Measurements from ENCODE around the gene CASP8AP2. TPM values are rescaled to one million over a fixed set of nuclear protein-coding genes. Genes with fewer than 3 reads are reported as not detected.
"Not testable (repeated sequence)": the region's sequence is repeated elsewhere in the genome, so short reads cannot be mapped to it uniquely, and the experiment has no call there.

Gene CASP8AP2
- total RNA-seq, 1 donor from 2014 or later, result 21.2 TPM

DNA sequence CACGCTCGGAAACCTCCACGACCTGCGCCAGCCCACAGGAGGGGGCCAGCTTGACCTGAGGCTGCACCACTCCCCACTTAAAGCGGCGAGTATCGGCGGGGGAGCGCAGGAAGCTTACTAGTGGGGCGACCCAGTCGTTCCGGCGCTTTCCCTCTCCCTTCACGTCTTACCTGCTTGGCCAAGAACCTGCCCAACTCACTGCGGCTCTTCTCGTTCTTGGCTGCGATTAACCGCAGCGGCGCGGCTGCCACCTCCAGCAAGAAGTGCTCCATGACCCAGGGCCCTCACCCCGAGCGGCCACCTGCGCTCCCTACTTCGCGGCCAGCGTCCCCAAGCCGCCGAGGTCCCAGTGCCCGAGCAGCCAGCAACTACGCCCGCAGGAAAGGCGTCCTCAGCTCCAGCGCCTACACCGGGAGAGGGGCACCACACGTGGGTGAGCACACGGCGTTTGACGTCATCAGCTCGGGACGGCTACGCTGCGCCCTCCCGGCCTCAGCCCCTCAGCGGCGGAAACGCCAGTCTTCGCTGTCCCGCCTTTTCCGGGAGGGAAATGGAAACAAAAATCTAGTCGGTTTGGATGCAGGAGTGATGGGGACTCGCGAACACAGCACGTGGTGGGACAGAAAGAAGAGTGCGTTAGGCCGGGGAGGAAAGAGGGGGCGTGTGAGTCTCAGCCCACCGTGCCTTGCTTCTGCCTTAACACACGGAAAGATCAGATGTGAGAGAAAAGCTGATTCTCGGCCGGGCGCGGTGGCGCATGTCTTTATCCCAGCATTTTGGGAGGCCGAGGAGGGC lies 10.1 kb upstream of the CASP8AP2 start, which contains the start of gene MDN1:
MDN1 (minus strand) TSS at position 459 of the 795 bp plus-strand sequence; CDS start at position 272, 187 bp downstream.
- DNase-seq (ENCODE audit: low spot score), result peak; percentile 97

DNA sequence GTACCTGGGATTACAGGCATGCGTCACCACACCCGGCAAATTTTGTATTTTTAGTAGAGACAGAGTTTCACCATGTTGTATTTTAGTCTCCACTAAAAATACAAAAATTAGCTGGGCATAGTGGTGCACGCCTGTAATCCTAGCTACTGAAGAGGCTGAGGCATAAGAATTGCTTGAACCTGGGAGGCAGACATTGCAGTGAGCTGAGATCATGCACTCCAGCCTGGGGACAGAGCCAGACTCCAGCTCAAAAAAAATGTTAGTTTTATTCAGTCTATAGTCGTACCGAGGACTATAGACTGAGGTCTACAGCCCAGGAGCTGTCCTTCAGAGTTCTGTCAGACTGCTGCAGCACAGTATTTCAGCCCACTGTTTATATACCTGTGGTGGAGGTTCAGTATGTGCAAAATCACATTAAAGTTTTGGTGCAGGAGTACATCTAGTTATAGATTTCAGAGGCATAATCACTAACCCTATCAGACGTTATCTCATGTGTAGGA lies 3.6 kb upstream of the CASP8AP2 start:
- DNase-seq (ENCODE audit: low spot score), result peak; percentile 46

DNA sequence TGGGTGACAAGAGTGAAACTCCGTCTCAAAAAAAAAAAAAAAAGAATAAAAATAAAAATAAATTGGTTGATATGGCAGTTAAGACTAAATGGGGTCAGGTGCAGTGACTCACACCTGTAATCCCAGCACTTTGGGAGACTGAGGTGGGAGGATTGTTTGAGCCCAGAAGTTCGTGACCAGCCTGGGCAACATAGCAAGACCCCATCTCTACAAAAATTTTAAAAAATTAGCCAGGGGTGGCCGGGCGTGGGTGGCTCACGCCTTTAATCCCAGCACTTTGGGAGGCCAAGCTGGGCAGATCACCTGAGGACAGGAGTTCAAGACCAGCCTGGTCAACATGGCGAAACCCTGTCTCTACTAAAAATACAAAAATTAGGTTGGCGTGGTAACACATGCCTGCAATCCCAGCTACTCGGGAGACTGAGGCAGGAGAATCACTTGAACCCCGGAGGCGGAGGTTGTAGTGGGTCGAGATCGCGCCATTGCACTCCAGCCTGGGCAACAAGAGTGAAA lies 1.1 kb upstream of the CASP8AP2 start:
- not testable (repeated sequence) for DNase-seq (ENCODE audit: low spot score)

DNA sequence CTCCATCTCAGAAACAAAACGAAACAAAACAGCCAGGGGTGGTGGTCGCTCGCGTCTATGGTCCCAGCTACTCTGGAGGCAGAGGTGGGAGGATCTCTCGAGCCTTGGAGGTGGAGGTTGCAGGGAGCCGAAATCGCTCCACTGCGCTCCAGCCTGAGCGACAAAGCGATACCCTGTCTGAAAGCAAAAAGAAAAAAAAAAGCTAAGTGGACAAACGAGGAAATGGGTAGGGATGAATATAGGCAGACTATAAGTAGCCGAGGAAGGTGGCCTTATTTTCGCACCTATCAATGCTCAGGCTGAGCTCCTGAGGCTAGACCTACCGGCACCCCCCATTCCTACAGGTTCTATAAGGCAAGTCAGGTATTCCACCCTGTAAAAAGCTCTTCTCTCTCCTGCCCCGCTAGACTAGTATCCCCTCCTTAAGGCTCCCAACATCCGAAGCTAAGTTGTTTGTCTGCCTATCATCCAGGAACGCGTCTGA lies 650 bp upstream of the CASP8AP2 start:
- no peak for DNase-seq (ENCODE audit: low spot score)

DNA sequence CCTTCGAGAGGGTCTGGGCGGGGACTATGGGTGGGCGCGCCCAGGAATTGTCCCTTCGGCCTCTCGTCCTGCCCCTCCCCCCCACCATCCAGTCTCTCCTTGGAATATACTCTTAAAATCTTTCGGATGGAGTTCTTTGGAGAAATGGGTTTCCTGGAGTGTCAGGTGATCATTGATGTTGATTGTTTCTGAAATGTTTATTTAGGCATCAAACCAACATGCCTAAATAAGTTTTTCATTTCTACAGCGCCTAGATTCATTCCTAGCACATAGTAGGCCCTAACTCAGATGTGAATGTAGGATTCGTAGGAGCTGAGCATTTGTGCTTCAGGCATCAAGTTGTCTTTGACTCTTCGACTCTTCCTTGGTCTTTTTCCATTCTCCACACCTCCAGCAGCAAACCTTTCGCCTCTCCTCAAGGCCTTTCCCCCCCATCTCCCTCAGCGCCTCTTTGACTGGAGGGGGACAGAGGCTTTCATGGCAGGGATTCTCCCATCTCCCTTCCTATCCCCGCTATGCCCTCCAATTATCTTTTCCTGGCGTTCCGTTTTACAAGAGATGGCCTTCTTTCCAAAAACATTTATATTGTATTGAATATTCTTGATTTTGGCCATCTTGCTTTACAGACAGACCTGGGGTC lies 610 bp downstream of the CASP8AP2 start:
- no peak for DNase-seq (ENCODE audit: low spot score)

DNA sequence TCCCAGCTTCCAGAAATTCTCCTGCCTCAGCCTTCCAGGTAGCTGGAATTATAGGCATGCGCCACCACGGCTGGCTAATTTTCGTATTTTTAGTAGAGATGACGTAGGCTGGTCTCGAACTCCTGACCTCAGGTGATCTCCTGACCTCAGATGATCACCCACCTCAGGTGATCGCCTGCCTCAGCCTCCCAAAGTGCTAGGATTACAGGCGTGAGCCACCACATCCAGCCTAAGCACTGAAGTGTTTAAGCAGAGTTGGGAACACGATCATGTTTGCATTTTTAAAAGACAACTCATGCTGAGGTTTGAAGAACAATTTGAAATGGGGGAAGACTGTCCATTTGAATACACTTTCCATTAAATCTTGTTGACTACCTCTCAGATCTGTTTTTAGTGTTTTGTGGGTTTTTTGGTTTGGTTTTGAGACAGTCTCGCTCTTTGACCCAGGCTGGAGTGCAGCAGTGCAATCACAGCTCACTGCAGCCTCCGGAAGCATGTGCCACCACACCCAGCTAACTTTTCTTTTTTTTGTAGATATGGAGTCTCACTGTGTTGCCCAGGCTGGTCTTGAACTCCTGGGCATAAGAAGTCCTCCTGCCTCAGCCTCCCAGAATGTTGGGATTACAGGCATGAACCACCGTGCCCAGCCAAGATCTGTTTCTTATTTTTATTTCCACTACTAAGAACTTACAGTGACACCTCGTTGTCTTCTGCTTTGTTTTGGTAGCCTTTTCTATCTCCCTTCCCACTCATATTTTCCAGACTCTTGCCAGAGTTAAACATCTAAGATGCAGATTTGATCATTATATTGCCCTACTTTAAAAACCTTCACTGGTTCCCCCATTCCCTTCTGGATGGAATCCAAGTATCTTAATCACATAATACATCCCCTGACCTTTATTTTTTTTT lies 5.5 kb downstream of the CASP8AP2 start:
- DNase-seq (ENCODE audit: low spot score), result no peak

DNA sequence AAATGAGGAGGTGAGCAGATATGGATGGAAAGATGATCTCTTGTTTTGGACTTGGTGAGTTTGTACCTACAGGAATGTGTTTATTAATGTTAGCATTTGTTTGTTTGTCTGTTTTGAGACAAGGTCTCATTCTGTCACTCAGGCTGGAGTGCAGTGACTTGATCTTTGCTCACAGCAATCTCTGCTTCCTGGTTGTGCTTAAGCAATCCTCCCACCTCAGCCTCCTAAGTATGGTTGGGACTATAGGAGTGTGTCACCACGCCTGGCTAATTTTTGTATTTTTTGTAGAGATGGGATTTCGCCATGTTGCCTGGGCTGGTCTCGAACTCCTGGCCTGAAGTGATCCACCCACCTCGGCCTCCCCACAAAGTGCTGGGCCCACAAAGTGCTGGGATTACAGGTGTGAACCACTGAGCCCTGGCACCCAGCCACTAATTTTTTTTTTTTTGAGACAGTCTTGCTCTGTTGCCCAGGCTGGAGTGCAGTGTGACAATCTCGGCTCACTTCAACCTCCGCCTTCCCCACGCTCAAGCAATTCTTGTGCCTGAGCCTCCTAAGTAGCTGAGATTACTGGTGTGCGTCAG lies 7.1 kb downstream of the CASP8AP2 start:
- DNase-seq (ENCODE audit: low spot score), result no peak

DNA sequence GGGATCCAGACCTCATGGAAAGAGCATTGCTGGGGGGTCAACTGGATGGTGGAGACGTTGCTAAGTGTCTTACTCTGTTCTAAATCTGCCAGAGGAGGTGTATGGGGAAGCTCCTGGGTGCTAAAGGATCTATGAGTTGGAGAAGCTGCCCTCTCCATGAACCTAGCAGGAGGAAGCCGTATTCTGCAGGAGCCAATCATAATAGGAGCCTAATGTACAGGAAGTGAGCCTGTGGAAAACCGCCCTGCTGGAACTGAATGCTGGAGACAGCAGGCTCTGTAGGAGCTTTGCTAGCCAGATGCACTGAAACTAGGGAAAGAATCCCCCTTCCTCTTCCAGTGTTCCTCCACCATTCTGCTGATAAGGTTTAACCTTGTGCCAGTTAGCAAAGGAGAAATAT lies 10.9 kb downstream of the CASP8AP2 start:
- peak; percentile 75 for DNase-seq (ENCODE audit: low spot score)

DNA sequence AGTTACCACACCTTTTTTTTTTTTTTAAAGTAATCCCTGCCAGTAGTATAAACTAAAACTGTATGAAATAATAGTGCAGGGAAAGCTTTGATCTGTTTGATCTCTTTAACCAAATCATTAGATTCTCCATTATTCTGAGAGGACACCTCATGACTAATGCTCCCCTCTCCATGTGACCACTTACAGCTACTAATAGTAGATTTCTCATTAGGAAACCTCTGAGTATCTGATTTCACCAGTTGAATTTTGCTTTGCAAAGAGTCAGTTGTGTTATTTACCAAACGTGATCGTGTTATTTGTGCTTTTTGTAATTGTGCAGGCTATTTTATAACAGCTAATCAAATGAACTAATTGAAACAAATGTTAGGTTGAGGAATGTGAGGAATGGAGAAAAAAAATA lies 12.5 kb downstream of the CASP8AP2 start:
- DNase-seq (ENCODE audit: low spot score), result no peak

DNA sequence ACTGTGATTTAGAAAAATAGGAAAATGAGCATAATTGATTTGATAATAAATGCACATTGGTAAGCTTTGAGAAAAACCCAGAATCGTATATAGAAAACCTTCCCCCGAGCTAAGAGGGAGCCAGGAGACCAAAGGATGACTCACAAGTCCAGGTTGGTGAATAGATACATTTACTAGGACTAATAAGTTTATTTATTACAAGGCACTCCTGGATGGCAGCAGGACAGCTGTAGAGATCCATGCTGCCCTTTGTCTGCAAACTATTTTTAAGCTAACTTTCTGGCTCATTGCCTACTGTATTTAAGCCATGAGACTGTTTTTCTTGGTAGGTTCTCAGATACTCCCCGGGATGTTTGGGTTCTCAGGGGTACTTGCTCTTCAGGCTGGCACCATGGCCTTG lies 13.4 kb downstream of the CASP8AP2 start:
- no peak for DNase-seq (ENCODE audit: low spot score)

DNA sequence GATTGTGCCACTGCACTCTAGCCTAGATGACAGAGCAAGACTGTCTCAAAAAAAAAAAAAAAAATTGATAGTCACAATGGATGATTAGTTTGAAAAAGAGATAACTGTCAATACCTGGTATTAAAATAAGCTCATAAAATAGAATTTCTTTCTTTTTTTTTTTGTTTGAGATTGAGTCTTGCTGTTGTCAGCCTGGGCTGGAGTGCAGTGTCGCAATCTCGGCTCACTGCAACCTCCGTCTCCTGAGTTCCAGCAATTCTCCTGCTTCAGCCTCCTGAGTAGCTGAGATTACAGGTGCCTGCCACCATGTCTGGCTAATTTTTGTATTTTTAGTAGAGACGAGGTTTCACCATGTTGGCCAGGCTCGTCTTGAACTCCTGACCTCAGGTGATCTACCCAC lies 17.8 kb downstream of the CASP8AP2 start:
- not testable (repeated sequence) for DNase-seq (ENCODE audit: low spot score)

DNA sequence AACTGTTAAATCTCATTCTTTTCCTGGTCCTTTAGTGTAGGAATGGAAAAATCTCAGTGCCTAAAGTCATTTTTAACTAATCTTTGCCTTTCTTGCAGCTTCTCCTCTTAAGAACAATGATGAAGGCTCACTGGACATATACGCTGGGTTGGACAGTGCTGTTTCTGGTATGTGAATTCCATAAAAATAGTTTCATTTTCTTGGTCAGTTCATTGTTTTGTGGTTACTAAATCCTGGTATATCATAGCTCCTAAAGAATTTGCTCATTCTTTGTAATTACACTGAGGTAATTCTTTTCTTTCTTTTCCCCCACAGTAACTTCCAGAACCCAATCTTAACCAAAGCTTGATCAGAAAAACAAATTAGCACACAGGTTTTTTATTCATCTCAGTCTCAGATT lies 23.4 kb downstream of the CASP8AP2 start:
- no peak for DNase-seq (ENCODE audit: low spot score)

DNA sequence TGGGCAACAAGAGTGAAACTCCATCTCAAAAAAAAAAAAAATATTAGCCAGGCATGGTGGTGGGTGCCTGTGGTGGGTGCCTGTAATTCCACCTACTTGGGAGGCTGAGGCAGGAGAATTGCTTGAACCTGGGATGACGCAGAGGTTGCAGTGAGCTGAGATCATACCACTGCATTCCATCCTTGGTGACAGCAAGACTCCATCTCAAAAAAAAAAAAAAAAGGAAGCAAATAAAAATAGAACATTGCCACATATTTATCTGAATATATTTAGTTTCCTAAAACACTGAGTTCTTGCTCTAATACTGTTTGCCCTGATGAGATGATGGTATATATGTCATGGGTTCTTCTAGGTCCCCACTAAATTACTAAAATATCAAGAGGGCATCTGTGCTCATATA lies 28.4 kb downstream of the CASP8AP2 start:
- DNase-seq (ENCODE audit: low spot score), result no peak

DNA sequence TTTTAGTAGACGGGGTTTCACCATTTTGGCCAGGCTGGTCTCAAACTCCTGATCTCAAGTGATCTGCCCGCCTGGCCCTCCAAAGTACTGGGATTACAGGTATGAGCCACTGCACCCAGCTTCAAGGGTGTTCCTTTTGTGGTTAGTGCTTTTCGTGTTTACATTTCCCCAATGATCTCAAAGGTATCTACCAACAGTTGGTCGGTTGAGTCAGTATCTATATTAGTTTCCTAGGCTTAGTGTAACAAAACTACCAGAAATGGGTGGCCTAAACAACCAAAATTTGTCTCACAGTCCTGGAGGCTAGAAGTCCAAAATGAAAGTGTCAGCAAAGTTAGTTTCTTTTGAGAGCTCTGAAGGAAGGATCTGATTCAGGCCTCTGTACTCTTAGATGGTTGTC lies 30.1 kb downstream of the CASP8AP2 start:
- no peak for DNase-seq (ENCODE audit: low spot score)

DNA sequence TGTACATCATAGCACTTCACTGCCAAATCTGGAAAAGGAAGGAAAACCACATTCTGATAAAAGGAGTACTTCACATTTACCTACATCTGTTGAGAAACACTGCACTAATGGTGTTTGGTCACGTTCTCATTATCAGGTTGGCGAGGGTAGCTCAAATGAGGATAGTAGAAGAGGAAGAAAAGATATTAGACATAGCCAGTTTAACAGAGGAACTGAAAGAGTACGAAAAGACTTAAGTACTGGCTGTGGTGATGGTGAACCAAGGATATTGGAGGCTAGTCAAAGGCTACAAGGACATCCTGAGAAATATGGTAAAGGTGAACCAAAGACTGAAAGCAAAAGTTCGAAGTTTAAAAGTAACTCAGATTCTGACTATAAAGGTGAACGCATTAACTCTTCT lies 32.6 kb downstream of the CASP8AP2 start:
- DNase-seq (ENCODE audit: low spot score), result no peak

DNA sequence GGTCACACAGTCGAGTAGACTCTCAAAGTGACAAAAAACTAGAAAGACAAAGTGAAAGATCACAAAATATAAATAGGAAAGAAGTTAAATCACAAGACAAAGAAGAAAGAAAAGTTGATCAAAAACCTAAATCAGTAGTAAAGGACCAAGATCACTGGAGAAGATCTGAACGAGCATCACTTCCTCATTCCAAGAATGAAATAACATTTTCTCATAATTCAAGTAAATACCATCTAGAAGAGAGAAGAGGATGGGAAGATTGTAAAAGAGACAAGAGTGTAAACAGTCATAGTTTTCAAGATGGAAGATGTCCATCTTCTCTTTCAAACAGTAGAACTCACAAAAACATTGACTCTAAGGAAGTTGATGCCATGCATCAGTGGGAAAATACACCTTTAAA lies 33.0 kb downstream of the CASP8AP2 start:
- DNase-seq (ENCODE audit: low spot score), result no peak

DNA sequence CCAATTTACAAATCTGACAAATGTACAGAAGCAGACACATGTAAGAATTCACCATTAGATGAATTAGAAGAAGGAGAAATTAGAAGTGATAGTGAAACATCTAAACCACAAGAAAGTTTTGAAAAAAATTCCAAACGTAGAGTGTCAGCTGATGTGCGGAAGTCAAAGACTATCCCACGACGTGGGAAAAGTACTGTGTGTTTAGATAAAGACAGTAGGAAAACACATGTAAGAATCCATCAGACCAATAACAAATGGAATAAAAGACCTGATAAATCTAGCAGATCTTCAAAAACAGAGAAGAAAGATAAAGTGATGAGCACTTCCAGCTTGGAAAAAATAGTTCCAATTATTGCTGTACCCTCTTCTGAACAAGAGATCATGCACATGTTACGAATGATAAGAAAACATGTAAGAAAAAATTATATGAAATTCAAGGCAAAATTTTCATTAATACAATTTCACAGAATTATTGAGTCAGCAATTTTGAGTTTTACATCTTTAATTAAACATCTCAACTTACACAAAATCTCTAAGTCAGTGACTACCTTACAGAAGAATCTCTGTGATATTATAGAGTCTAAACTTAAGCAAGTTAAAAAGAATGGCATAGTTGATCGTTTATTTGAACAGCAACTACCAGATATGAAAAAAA lies 36.5 kb downstream of the CASP8AP2 start:
- no peak for DNase-seq (ENCODE audit: low spot score)

DNA sequence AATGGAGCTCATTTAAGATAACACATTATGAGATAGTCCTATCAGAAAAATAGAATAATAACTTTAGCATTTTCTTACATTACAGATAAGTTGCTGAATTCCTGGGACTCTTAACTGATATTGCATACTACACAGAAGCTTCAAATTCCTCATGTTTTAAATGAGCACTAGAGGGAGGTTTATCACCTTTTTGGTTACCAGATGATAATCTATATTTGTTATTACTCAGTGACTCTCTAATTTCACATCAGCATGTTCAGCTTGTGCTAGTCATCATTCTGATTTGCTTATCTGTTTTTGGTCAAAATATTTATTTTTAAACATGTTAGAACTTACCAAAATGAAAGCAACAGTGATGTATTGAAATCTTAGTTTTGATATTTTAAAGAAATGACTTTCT lies 44.0 kb downstream of the CASP8AP2 start:
- no peak for DNase-seq (ENCODE audit: low spot score)

DNA sequence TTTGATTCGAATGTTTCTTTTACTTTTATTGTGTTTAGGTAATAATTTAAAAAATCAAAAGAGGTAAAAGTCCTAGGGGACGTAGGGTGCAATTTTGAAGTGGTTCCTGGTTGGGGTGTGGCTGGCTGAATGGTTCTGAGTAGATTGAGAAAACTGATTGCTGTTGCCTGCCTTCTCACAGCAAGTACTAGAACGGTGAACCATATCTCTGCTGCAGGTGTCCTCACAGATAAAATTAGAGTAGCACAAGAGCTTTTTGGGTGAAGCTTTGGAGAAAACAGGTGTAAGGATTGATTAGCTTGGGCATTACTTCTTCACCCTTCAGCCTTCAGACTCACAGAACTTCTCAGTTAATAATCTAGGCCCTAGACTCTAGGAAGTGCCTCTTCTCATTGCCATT lies 44.8 kb downstream of the CASP8AP2 start:
- no peak for DNase-seq (ENCODE audit: low spot score)

DNA sequence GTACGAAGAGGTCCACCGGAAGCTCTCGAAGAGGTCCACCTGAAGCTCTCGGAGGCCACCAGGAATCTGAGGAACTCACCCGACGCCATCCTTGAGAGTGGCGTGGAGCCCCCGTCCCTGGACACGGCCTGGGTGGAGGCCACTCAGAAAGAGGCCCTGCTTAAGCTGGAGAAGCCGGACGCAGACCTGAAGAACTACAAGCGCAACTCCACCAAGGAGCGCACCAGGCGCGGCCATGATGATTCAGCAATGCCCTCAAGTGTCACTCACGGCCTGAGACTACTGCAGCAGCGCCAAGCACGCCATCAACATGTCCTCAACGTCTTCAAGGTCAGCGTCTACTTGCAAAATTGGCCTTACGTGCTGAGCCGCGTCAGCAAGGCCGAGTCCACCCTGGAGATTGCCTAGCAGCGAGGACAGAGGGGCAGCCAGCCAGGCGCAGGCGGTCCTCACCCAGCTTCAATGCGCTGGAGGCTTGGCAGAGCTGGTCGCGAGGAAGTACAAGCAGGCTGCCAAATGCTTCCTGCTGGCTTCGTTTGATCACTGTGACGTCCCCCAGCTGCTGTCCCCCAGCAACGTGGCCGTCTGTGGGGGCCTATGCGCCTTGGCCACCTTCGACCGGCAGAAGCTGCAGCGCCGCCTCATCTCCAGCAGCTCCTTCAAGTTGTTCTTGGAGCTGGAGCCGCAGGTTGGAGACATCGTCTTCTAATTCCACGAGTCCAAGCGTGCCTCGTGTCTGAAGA lies 56.9 kb downstream of the CASP8AP2 start:
- DNase-seq (ENCODE audit: low spot score), result no peak
